A204.1 (cell line): ENCODE data around the gene MARS1.
"Not testable (repeated sequence)": the region's sequence is repeated elsewhere in the genome, so short reads cannot be mapped to it uniquely, and the experiment has no call there.

Experiments
- FAIRE-seq: peaks from 2 replicates; lab custom pipeline; 2012; peaks lifted over from hg19 to GRCh38; lab: Jason Lieb, UNC

Gene MARS1

GRCh38 chr12:57551637-57552305 is 63.9 kb downstream of the MARS1 start:
- FAIRE-seq: no peak

DNA sequence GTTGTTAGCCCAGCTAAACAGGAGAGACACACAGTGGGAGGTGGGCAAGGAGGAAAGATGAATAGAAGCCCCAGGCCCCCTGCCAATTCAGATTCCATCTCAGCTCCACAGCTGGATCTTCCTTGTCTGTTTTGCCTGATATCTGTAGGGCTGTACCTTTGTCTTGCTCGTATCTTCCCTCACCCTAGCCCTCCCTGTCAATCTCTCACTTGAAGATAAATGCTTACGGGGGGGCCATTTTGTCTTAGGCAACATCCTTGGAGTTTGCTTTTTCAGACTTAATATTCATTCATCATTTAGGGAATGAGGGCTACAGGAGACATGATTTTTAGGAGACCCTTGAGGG is 64.4 kb downstream of the MARS1 start:
- FAIRE-seq: no peak

DNA sequence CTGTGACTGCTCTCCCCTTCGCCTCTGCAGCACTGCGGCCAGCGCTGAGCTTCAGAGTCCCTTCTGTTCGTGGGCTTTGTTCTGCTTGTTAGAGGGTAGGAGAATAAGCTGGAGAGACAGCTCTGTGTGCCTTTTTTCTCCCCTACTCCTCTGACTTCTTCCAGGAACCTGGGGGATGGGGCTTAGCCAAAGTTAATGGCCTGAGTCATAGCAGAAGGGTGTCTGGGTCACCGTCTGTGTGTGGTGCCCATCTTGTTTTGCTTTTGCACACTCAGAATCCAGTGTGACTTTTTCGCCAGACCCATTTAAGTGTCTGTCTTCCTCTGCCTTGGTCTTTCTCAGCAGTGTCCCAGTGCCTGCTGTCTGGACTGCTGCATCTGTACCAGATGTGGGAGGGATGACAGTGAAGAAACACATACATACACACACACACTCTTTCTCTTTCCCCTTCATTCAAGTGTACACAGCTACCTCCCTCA is 65.0 kb downstream of the MARS1 start:
- FAIRE-seq: no peak

- no peak for FAIRE-seq
Observed at GRCh38 chr12:57553343-57554202, 65.7 kb downstream of the MARS1 start.

GRCh38 chr12:57554453-57554852 is 66.6 kb downstream of the MARS1 start:
- no peak for FAIRE-seq

DNA sequence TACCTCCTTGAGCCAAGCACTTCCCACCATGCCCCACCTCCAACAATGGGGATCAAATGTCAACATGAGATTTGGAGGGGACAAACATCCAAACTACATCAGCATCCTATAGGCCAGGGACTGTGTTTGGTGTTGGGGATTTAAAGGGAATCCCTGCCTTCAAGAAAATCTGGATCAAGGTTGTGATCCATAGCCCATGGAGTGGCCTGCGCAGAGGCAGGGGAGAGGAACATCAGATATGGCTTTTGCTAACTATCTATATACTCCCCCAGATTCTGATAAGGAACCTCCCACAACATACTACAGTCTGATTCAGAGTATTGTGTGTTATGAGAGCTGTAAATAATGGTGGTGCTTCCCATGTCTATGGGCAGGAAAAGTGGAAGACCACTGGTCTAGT is 67.0 kb downstream of the MARS1 start:
- no peak for FAIRE-seq

DNA sequence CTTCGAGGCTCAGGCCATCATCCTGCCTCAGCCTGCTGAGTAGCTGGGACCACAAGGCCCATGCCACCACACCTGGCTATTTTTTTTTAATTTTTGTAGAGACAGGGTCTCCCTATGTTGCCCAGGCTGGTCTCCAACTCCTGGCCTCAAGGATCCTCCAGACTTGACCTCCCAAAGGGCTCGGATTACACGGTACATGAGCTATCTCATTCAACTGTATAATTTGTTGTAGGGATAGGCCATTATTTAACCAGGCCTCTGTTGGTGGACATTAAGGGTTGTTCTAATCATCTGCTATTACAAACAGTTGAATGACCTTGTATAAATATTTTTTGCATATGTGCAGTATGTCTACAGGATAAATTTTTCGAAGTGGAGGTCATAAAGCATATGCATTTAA is 71.0 kb downstream of the MARS1 start:
- FAIRE-seq: no peak

DNA sequence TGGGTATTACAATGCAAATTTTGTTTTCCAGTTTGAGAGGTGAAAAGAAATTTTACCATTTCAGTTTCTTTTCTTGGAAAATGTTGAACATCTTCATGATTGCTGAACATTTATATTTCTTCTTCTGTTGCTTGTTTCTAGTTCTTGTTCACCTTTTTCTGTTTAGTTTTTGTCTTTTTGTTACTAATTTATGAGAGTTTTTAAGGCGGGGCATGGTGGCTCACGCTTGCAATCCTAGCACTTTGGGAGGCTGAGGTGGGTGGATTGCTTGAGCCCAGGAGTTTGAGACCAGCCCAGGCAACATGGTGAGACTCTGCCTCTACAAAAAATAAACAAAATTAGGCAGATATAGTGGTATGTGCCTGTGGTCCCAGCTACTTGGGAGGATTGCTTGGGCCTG is 72.6 kb downstream of the MARS1 start:
- no peak for FAIRE-seq

- FAIRE-seq: not testable (repeated sequence)
Observed at GRCh38 chr12:57561117-57561516, 73.2 kb downstream of the MARS1 start.

GRCh38 chr12:57563358-57563757 is 75.5 kb downstream of the MARS1 start:
- no peak for FAIRE-seq

- no peak for FAIRE-seq
Observed at GRCh38 chr12:57564178-57564740, 76.4 kb downstream of the MARS1 start.
